Spleen (tissue), 11 donors: ENCODE measurements around the gene CDYL2. TPM values are rescaled to one million over a fixed set of nuclear protein-coding genes. Genes with fewer than 3 reads are reported as not detected.

ENCODE experiments used
- DNase-seq: peaks from one replicate; pipeline ENCODE4 v3.0.0-alpha.2; 2020
- H3K27ac ChIP-seq, 8 donors: fragments of 200-600 bp; sonication (generic) in 7 of 8; 1 replicate in 4 of 8; 2 replicates in 4 of 8; pipeline versions ENCODE4 v1.5.0 to v1.8.0; 2016 to 2021; ENCODE audit warnings: inconsistent platforms in 4 of 8, mild to moderate bottlenecking in 4 of 8, moderate library complexity in 1 of 8
- H3K27me3 ChIP-seq, 7 donors: fragments of 200-600 bp; sonication (generic) in 6 of 7; replicated peaks in 1 of 7; 1 replicate in 4 of 7; 2 replicates in 3 of 7; pipeline versions ENCODE4 v1.5.0 to v1.8.0; 2016 to 2021; ENCODE audit warnings: inconsistent platforms in 3 of 7, mild to moderate bottlenecking in 1 of 7
- H3K36me3 ChIP-seq, 6 donors: fragments of 200-600 bp; sonication (generic) in 5 of 6; 1 replicate in 4 of 6; 2 replicates in 2 of 6; pipeline versions ENCODE4 v1.5.0 to v1.8.0; 2016 to 2021; ENCODE audit warnings: inconsistent platforms in 2 of 6
- H3K4me1 ChIP-seq, 6 donors: fragments of 200-600 bp; sonication (generic) in 5 of 6; 1 replicate in 3 of 6; 2 replicates in 3 of 6; pipeline versions ENCODE4 v1.5.0 to v1.8.0; 2016 to 2021; ENCODE audit warnings: inconsistent platforms in 3 of 6
- H3K4me3 ChIP-seq, 8 donors: fragments of 200-600 bp; sonication (generic) in 7 of 8; 1 replicate in 4 of 8; 2 replicates in 4 of 8; pipeline versions ENCODE4 v1.5.0 to v1.8.0; 2016 to 2021; ENCODE audit warnings: inconsistent platforms in 4 of 8, mild to moderate bottlenecking in 4 of 8, moderate library complexity in 2 of 8
- H3K9me3 ChIP-seq, 8 donors: fragments of 200-600 bp; sonication (generic) in 7 of 8; 1 replicate in 4 of 8; 2 replicates in 4 of 8; pipeline versions ENCODE4 v1.5.0 to v1.8.0; 2016 to 2021; ENCODE audit warnings: inconsistent platforms in 4 of 8
- POLR2A ChIP-seq, 3 donors: fragments of 450-650 bp; IDR thresholded peaks; one replicate each; pipeline ENCODE4 v1.5.1; 2017; ENCODE audit warnings: antibody characterized with exemption in 3 of 3, mild to moderate bottlenecking in 1 of 3
- POLR2AphosphoS5 ChIP-seq, 3 donors: sonication (generic); formaldehyde crosslinking; IDR thresholded peaks; one replicate each; pipeline ENCODE4 v1.5.1; 2017; ENCODE audit warnings: antibody characterized with exemption in 3 of 3
- WGBS, 5 donors: extraction: QIAGEN DNeasy Blood & Tissue Kit in 3 of 5; methylation state at CpG; one replicate each; pipeline versions ENCODE4 v1.1.5 to v1.1.7; 2013 to 2018; 5-methylcytosine and 5-hydroxymethylcytosine counted together
- intact Hi-C: fragments of 100-400 bp; cut with DNase I; formaldehyde crosslinking; loops from one replicate; pipeline ENCODE4 v1.15.0; 2023; ENCODE audit warnings: low total_unique reads
- polyA plus RNA-seq, 3 donors: library from polyadenylated mRNA; stranded (reverse); fragments of 200-250 nt; gene quantifications; one replicate each; pipeline ENCODE4 v1.2.1, GENCODE V29; 2013
- total RNA-seq, 7 donors: library from RNA; depleted of rRNA in 3 of 7; stranded (reverse); fragments of >200 nt in 3 of 7; fragmentation: NEBNext Ultra II Directional in 4 of 7; extraction: Animal tissue kit (Norgen Biotek cat#: 25700) in 4 of 7; gene quantifications; one replicate each; pipeline versions ENCODE4 v1.1.0 to v1.2.1, GENCODE V29; 2016 to 2021
- TF ChIP-seq, protein P1 (sequence below), 11 experiments: fragments of 200-600 bp in 7 of 11; fragments of 450-650 bp in 4 of 11; sonication (generic) in 4 of 11; IDR thresholded peaks in 8 of 11; conservative IDR thresholded peaks in 3 of 11; 1 replicate in 7 of 11; 2 replicates in 4 of 11; pipeline versions ENCODE4 v1.4.0 to v1.8.0; 2016 to 2021; ENCODE audit warnings: antibody characterized with exemption in 11 of 11, inconsistent platforms in 4 of 11, mild to moderate bottlenecking in 1 of 11
- donor health status: healthy with polysubstance abuse.
- donor health status: DM: no; HTN: no; CAD: no; lungs with moderate emphysema.
- donor health status: DM: no; HTN: no; CAD: no.
- donor health status: Bipolar disorder and iron deficiency.
- donor health status: healthy.
- donor health status: DM: no; HTN: no; CAD: no.
- donor health status: DM: yes; HTN: yes; CAD: no.

CDYL2 gene
- total and polyA plus RNA-seq, 10 donors, result 1.4 to 28.3 (median 12.5) TPM

DNA sequence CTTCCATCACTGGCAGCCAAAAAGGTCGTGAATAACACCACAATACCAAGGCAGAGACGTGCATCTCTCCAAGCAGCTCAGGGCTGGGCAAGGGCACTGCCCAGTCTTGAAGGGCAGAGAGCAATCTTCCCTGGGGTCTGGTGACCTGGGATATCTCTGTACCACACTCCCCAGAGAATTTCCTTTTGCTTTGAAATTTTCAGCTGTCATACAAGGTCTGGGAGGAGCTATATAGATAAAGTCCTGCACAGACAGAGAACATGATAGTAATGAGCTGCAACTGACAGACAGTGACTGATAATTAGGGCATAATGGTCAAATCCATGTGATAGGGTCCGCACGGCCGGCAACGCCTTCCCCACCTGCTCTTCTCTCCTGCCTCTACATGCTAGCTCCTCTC is 195.5 kb downstream of the CDYL2 start:
- intact Hi-C loops, result no loop called here
- peaks cover 0 to 10% (median 3%) of the 10 kb centered on the region in 8 donors for H3K9me3 ChIP-seq
- H3K4me3 ChIP-seq, result no peak overlapping the region
- H3K36me3 ChIP-seq, result peaks cover 0 to 87% (median 22%) of the 10 kb centered on the region in 6 donors
- no peaks in the 10 kb centered on the region for H3K4me1 ChIP-seq
- no peaks in the 10 kb centered on the region for H3K27me3 ChIP-seq
- no peak for DNase-seq
- no peak overlapping the region for H3K27ac ChIP-seq
- TF ChIP-seq POLR2AphosphoS5 (IDR thresholded peaks at IDR 0.05) (no peak), POLR2A (IDR thresholded peaks at IDR 0.05) (no peak)
- TF ChIP-seq, protein P1, sequence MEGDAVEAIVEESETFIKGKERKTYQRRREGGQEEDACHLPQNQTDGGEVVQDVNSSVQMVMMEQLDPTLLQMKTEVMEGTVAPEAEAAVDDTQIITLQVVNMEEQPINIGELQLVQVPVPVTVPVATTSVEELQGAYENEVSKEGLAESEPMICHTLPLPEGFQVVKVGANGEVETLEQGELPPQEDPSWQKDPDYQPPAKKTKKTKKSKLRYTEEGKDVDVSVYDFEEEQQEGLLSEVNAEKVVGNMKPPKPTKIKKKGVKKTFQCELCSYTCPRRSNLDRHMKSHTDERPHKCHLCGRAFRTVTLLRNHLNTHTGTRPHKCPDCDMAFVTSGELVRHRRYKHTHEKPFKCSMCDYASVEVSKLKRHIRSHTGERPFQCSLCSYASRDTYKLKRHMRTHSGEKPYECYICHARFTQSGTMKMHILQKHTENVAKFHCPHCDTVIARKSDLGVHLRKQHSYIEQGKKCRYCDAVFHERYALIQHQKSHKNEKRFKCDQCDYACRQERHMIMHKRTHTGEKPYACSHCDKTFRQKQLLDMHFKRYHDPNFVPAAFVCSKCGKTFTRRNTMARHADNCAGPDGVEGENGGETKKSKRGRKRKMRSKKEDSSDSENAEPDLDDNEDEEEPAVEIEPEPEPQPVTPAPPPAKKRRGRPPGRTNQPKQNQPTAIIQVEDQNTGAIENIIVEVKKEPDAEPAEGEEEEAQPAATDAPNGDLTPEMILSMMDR (IDR thresholded peaks at IDR 0.05 in 8 of 11, conservative IDR thresholded peaks at IDR 0.05 in 3 of 11), result no peak
- WGBS, 5 donors, result 80 to 89% (median 87%) methylated on average over 6 of the region's 6 CpGs

DNA sequence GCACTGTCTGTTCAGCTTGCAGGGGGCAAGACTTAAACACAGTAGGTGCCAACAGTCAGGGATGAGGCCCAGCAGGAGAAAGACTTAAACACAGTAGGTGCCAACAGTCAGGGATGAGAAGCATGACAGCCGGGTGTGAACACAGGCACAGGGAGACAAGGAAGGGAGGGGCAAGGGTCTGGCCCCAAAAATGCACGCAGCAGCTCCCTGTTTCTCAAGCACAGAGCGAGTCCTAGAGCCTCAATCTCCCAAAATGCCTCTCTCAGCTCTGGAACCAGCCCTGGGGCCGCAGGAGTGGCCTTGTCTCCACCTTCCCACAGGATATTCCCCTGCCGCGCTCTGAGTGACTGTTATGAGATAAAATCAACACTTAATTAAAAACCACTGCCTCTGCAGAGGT is 197.2 kb downstream of the CDYL2 start:
- WGBS, 5 donors, result 84 to 93% (median 88%) methylated on average over 6 of the region's 6 CpGs
- Histone ChIP-seq H3K27me3 (no peaks in the 10 kb centered on the region), H3K4me1 (no peaks in the 10 kb centered on the region), H3K9me3 (peaks cover 0 to 10% (median 3%) of the 10 kb centered on the region in 8 donors), H3K4me3 (no peak overlapping the region), H3K36me3 (peaks cover 0 to 95% (median 18%) of the 10 kb centered on the region in 6 donors), H3K27ac (no peak overlapping the region)
- no peak for DNase-seq
- intact Hi-C loops, result no loop called here
- TF ChIP-seq, protein P1 (IDR thresholded peaks at IDR 0.05 in 8 of 11, conservative IDR thresholded peaks at IDR 0.05 in 3 of 11), result no peak
- no peak for TF ChIP-seq POLR2AphosphoS5 (IDR thresholded peaks at IDR 0.05)

DNA sequence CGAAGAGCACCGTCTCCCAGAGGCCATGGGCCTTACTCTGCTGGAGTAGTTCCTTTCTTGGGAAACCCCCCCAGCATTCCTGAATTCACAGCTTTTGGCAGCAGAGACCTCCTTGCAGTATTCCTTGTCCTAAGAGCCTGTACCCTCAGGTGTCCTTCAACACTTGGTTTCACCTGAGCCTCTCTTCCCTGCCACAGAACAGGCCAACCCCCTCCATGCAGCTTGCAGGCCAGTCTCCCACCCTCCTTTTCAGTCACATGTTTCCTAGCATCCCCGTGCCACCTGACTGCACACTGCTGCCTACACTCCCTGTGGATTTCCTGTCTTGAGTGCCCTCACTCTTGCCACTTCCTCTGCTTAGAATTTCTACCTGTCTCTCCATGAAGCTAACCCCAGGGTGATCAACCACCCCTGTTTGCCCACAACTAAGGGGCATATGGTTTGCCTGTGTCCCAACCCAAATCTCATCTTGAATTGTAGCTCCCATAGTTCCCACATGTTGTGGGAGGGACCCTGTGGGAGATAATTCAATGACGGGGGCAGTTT is 198.1 kb downstream of the CDYL2 start:
- DNase-seq, result no peak
- intact Hi-C loops, result no loop called here
- 37 to 80% (median 71%) methylated on average over 2 to 4 of the region's 4 CpGs for WGBS, 5 donors

DNA sequence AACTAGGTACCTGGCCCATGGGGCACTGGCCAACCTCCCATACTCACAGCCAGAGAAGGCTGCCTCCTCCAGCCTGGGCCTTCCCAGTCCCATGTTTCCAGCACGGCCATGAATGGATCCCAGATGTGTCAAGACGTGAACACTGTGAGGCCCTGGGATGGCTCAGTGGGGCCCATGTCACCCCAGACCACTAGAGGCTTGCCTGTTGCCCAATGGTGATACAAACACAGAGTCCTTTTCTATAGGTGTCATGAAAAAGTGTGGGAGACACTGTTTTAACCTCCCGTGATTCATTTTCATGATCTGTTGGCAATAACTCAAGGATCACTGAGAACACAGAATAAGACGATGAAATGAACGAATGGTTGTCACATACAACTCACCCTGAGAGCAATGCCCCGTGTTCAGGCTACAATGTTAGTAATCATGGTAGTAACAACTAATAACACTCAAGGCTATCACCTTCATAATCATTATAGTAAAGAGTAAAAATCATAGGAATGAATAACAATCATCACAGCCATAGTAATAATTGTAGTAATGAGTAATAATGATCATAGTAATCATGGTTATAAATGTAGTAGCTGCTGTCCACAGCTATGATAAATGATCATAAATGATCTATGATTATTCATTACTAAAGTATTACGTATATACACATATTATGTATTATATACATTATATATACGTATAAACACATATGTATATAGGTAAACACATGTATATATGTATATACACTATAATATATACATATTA is 199.6 kb downstream of the CDYL2 start:
- no peak for DNase-seq
- H3K27ac ChIP-seq, result no peak overlapping the region
- H3K36me3 ChIP-seq, result peaks cover 0 to 74% (median 12%) of the 10 kb centered on the region in 6 donors
- H3K4me1 ChIP-seq, result no peaks in the 10 kb centered on the region
- 81 to 95% (median 88%) methylated on average over 7 to 8 of the region's 8 CpGs for WGBS, 5 donors
- H3K27me3 ChIP-seq, result no peaks in the 10 kb centered on the region
- no peak for TF ChIP-seq POLR2AphosphoS5 (IDR thresholded peaks at IDR 0.05)
- TF ChIP-seq, protein P1 (IDR thresholded peaks at IDR 0.05 in 8 of 11, conservative IDR thresholded peaks at IDR 0.05 in 3 of 11), result no peak
- no peak for TF ChIP-seq POLR2A (IDR thresholded peaks at IDR 0.05)
- intact Hi-C loops, result no loop called here
- peaks cover 0 to 10% (median 3%) of the 10 kb centered on the region in 8 donors for H3K9me3 ChIP-seq
- H3K4me3 ChIP-seq, result no peak overlapping the region

More for the DNA sequence above, 198.1 kb downstream of the CDYL2 start:
- no peak overlapping the region for H3K4me3 ChIP-seq
- H3K9me3 ChIP-seq, result peaks cover 0 to 10% (median 3%) of the 10 kb centered on the region in 8 donors
- H3K36me3 ChIP-seq, result peaks cover 0 to 89% (median 12%) of the 10 kb centered on the region in 6 donors
- H3K27ac ChIP-seq, result no peak overlapping the region
- TF ChIP-seq POLR2A (IDR thresholded peaks at IDR 0.05), result no peak
- TF ChIP-seq, protein P1 (IDR thresholded peaks at IDR 0.05 in 8 of 11, conservative IDR thresholded peaks at IDR 0.05 in 3 of 11), result no peak
- H3K27me3 ChIP-seq, result no peaks in the 10 kb centered on the region
- no peaks in the 10 kb centered on the region for H3K4me1 ChIP-seq
